HG03469 (cell line): ENCODE results near the gene NHERF1.

Experiments used
- ATAC-seq: cut with Tn5 transposase; IDR thresholded peaks from one replicate; pipeline ENCODE4 v1.9.1; 2021; ENCODE audit warnings: mild to moderate bottlenecking, moderate library complexity, moderate number of reproducible peaks; ENCODE audit not compliant: unreplicated experiment

Gene NHERF1

DNA sequence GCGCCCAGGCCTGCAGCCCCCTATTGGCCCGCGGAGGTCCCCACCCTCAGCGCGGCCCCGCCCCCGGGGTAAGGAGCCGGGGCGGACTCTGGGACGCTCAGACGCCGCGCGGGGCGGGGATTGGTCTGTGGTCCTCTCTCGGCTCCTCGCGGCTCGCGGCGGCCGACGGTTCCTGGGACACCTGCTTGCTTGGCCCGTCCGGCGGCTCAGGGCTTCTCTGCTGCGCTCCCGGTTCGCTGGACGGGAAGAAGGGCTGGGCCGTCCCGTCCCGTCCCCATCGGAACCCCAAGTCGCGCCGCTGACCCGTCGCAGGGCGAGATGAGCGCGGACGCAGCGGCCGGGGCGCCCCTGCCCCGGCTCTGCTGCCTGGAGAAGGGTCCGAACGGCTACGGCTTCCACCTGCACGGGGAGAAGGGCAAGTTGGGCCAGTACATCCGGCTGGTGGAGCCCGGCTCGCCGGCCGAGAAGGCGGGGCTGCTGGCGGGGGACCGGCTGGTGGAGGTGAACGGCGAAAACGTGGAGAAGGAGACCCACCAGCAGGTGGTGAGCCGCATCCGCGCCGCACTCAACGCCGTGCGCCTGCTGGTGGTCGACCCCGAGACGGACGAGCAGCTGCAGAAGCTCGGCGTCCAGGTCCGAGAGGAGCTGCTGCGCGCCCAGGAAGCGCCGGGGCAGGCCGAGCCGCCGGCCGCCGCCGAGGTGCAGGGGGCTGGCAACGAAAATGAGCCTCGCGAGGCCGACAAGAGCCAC, at the start of gene NHERF1:
TSS of gene NHERF1 (plus strand) at position 100 of the 750 bp plus-strand sequence. CDS start at position 319, 219 bp downstream.
- ATAC-seq: no peak

DNA sequence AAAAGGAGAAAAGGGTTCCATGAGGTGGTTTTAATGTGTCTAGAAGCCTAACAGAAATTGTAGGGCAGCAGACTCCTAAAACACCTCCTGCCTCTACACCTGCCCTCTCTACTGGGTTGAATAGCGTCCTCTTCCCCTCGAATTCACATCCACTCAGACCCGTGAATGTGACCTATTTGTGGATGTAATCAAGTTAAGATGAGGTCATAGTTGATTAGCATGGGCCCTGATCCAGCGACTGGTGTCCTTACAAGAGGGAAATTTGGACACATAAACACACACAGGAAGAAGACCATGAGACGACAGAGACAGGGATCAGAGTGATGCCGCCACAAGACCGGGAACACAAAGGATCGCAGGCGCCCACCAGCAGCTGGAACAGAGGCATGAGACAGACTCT, 49.2 kb upstream of the NHERF1 start:
- ATAC-seq: no peak

DNA sequence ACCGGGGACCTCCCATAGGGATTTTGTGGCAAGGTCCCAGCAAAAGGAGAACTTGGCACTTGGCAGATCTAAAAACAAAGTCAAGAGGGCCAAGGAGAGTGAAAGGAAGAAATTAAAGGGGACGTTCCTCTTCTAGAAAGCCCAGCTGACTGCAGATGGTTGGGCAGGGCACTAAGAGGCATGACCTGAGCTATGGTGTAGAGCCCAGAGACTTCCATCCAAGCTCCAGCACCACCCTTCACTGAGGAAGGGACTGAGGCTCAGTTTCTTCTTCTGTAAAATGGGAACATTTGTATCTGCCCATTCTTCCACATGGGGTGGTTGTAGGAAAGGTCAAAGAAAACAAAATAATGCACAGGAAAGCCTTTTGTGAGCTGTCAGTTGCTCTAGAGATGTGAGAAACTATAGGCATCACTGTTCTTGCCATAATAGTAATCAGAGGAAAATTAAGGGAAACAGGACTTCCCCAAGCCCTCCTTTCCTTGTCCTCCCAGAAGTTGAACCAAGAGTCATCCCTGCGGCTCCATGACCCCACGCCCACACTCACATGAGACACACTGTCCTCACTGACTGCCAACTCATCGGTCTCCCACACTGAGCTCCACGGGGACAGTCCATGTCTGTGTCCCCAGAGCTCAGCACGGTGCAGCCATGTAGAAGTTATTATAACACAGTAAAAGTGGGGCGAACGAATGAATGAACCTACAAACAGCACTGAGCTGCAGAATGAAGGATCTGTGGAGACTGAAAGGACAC, 46.1 kb upstream of the NHERF1 start:
- ATAC-seq: no peak

DNA sequence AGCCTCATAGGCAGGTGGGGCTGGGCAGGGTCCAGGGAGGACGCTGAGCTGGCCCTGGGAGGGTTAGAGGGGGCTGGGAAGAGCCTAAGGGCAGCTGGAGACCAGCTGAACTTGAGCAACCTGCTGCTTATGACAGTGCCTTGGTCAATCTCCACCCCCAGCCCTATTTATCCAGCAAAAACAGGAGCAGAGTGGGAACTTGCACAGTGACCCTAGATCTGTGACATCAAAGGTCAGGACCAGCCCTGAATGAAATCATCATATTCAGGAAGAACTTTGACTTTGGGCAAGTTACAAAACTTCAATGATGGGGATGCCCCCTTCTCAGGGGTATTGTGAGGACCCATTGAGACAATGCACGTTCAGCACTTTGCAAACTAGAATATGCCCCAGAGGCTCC, 45.1 kb upstream of the NHERF1 start:
- no peak for ATAC-seq

DNA sequence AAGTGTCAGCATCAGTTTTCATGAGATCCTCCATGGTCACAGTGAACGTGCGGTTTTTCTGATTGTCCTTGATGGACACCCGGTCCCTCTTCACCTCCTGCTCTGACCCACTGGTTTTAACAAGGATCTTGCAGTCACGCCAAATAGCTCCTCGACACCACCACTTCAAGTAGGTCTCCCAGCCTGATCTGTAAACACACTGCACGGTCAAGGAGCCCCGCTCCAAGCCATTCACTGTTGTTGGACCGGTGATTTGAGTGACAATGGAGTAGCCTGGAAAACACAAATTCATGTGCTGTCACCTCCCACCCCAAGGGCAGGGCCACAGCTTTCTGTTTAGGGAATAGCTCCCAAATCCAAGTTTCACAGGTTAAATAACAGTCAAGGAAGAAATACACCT, 43.9 kb upstream of the NHERF1 start:
- ATAC-seq: no peak

DNA sequence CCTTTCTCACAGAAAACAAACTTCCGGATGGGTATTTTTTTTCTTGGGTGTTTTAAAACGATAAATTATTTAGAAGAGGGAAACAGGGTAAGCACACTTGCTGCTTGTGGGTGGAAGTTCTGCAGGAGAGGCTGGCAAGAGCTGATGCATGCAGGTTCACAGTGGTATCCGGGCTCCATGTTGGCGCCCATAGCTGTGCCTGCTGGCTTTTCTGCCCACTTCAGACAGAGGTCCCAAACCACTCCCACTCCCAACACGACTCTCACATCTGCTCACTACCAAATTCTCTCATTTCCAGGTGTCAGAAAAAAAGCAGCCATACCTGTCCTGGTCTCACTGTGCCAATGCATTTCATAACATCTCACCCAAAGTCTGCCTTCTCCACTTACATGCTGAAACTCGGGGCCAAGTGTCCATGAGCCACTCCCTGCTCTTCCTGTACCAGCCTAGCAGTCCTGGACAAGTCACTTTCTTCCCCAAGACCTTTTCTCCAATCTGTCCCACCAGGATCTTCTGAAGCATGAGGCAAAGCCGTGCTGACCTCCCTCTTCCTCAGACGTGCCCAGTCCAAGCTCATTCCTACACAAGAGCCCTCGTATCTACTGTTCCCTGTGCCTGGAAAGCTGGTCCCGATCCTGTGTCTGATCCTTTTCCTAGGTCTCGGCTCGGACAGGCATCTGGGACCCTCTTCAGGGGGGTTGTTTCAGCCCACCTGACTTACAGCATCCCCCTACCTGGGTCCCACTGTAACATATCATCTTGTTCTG, 37.2 kb upstream of the NHERF1 start:
- ATAC-seq: no peak

DNA sequence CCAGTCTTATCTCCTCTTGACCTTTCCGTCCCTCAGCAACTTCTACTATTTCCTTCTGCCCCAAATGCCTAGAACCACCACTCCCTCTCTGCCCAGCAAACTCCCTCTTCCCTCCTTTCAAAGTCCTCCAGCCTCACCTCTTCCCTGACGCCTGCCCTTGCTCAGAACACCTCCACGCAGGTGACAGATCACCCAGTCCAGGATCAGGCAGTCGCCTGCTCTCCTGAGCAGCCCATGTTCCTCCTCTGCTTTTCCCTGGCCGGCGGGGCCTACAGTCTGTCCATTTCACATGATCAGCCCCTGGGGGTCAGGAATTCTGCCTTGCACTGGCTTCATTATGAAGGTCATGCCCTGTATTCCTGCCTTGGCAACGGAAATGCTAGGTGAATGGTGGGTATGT, 36.1 kb upstream of the NHERF1 start:
- no peak for ATAC-seq

DNA sequence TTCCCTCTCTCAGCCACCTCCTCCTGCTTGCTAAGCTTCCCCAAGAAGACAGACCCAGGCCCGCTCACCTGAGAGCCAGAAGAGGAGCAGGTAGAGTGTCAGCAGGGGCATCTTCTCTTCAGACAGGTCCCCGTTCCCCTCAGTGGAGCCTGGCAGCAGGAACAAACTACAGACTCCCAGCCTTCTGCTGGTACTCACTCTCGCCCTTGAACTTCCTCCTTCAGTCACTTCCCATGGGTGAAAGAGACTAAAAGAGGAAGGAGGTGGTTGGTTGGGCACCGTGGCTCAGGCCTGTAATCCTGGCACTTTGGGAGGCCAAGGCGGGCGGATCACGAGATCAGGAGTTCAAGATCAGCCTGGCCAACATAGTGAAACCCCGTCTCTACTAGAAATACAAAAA, 35.7 kb upstream of the NHERF1 start, which contains the start of gene CD300LF:
TSS of gene CD300LF (minus strand) at position 168 of the 400 bp plus-strand sequence. CDS start at position 111, 57 bp downstream.
- ATAC-seq: no peak

DNA sequence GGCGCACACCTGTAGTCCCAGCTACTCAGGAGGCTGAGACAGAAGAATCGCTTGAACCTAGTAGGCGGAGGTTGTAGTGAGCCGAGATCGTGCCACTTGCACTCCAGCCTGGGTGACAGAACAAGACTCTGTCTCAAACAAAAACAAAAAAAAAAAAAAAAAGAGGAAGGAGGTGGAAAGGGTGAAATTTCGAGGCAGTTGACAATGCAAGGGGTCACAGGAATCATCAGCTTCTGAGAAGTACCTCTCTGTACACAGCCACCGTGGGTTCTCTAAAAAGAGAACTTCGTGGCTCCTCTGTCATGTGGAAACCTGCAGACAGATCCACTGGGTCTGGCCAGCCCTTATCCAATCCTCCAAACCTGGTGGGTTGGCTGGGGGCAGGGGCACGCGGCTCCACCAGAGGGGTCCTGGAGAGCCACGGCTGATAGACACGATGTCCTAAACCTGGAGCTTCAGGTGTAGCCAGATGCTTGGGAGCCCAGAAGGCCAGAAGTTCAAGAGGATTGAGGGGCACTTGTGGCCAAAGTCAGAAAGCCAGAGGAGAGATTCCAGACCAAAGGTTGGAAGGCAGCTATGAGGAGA, 35.2 kb upstream of the NHERF1 start:
- ATAC-seq: no peak

DNA sequence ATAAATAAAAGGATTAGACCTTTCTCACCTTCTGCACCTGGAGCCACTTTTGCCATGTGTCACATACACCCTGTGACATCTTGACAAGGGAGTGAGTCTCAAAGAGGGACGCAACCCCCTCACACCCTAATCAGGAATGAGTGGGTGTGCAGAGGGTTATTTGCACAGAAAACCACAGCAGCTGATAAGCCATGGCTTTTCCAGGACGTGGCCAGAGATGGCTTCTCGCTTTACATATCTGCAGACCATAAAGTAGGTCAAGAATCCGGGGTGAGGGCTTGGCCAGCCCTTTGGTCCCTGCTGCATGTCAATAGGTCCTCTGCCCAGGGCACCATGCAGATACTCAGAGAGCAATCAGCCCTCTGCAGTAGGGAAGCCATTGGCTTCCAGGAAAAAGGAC, 33.3 kb upstream of the NHERF1 start:
- no peak for ATAC-seq

DNA sequence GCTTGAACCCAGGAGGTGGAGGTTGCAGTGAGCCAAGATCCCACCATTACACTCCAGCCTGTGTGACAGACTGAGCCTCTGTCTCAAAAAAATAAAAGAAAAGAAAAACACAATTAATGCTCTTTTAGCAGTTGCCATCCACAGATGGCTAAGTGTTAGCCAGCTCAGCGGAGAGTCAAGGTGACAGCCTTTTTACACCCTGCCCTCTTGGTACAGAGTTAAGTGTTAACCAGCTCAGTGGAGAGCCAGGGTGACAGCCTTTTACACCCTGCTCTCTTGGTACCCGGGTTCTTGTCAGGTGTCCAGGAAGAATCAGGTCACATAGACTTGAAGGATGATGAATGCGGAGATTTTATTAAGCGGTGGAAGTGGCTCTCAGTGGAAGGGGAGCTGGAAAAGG, 27.9 kb upstream of the NHERF1 start:
- no peak for ATAC-seq

DNA sequence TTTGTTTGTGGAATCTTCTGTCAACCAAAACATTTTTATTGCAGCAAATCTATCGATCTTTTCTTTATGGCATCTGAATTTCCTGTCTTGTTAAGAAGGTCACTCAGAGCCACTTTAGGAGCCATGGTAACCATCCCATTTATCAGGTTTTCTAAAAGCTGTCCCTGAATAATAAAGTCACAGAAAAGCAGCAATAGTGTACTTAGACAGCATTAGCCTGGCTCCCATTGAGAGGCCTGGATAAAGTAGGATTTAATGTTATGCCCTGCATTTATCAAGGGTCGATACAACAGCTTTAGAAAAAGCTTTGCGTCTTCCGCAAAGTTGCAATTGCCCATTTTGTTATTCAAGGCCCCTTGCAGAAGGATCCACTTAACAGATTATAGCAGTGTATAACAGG, 25.6 kb upstream of the NHERF1 start:
- no peak for ATAC-seq

DNA sequence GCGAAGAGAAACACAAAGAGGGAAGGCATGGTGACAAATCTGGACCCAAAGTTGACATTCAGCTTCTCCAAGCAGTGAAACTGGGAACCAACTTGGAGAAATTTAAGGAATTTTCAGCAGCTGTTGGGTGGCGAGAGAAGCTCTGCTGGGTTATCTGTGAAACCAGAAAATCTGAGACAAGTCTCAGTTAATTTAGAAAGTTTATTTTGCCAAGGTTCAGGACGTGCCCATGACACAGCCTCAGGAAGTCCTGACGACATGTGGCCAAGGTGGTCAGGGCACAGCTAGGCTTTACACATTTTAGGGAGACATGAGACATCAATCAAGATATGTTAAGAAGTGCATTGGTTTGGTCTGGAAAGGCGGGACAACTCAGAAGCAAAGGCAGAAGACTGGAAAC, 24.5 kb upstream of the NHERF1 start:
- ATAC-seq: no peak

DNA sequence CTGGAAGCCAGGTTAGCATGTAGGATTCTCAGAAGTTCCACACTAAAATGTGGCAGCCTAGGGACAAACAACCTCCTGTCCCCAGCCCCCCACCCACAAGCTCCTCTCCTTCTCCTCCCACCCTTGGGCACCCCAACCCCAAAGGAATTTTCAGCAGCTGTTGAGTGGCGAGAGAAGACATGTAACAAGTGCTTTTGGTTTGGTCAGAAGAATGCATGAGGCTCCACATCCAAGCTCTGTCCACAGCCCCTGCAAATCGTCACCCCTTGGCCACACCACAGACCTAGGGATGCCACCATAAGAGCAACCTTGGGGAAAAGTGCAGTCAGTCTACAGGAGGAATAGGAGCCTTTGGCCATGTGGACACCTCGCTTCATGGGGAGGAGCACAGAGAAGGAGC, 23.3 kb upstream of the NHERF1 start:
- no peak for ATAC-seq

DNA sequence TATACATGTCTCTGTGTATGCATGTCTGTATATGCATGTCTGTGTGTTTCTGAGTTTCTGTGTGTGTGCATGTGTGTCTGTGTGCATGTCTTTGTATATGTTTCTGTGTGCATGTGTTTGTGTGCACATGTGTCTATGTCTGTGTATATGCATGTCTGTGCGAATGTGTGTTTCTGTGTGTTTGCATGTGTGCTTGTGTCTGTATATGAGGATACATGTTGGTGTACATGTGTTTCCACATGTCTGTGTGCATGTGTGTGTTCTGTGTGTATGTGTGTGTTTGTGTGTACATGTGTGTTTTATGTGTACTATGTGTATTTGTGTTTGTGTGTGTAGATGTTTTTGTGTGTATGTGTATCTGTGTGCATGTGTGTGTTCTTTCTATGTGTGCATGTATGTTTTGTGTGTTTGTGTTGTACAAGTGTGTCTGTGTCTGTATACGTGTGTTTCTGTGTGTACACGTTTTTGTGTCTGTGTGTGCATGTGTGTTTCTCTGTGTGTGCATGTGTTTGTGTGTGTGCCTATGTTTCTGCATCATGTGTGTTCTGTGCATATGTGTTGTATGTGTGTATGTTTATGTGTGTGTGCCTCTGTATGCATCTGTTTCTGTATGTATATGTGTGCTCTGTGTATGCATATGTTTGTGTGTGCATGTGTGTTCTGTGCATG, 20.3 kb upstream of the NHERF1 start:
- no peak for ATAC-seq

DNA sequence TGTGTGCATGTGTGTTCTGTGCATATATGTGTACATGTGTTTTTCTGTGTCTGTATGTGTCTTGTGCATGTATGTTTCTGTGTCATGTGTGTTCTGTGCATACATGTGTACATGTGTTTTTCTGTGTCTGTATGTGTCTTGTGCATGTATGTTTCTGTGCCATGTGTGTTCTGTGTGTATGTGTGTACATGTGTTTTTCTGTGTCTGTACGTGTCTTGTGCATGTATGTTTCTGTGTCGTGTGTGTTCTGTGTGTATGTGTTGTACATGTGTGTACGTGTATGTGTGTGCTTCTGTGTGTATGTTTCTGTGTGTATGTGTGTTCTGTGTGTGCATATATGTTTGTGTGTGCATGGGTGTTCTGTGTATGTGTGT, 19.7 kb upstream of the NHERF1 start:
- ATAC-seq: no peak

DNA sequence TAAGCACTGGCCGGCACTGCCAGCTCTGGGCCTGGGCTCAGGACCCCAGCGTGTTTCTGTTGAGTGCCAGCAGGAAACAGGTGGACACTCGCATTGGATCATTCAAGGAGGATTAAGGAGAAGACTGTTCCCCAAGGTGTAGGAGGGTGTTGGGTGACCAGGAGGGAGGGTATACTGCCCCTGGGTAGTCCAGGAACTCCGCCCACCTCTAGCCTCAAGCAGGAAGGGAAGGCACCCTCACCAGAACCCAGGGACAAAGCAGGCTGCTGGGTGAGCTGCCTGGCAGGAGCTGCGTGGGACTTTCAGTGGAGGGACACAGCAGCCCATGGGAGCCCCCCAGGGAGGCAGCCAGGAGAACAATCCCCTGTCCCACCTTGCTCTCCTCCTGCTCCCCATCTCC, 19.1 kb upstream of the NHERF1 start:
- ATAC-seq: no peak

DNA sequence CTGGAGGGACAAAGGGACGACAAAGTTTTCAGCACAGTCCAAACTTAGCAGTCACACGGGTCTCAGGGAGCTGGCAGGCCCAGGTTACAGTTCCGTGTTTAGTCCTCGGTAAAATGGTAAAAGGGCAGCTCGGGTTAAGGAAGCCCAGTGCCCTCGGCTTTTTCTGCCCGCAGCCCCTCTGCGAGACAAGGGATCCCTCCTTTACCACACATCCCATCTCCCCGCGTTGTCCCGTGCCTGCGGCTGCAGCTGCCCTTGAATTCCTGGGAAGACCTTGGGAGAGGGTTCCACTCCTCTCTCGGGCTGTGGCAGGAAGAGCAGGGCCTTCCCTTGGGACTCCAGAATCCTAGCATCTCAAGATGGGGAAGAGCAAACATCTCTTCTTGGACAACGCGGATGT, 18.6 kb upstream of the NHERF1 start:
- ATAC-seq: no peak

DNA sequence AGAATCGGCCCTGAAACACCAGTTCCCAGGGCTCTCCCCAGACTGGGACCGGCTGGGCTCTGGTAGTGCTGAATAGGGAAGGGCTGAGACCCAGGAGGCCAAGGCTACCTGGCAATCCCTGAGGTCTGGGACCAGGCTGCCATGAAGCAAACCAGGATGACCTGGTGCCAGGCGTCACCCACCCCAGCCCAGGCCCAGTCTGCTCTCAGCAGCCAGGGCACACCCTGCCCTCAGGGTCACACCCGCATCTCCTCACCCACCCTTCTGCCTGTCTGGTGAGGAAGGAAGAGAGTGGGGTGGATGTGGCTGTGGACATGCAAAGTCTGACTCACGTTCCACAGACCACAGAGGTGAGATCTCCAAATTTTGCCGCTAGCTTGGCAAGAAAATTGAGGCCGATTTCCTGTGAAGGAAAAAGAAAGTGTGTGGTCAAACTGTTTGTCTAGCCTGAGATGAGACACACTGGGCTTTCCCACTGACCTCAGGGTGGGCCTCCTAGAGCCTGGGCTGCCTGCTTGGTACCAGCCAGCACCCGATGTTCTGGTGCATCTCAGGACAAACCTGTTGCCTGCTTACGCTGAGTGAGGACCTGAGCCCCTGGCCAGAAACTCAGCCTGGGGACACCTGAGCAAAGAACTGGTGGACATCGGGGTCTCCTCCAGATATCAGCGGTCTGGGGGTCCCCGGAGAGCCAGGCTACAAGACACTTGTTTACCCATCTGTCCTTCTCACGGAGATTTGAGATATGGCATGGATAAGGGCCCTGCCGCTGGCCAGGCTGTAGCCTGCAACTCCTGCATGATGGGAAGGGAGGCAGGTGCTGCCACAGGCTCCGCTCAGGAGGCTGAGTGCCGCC, 17.7 kb upstream of the NHERF1 start:
- ATAC-seq: no peak

DNA sequence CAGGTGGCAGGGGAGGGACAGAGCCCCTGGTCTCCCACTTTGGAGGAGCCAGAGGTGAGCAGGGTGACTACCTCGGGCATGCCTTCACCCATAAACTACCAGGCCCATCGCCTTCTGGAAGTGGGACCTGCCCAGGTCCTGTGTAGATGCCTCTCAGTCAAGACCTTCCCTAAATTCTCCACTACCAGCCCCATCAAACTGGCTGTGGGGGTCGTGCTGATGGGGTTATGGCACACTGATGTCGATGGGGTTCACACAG, 17.2 kb upstream of the NHERF1 start:
- ATAC-seq: no peak
